NCI-H146 (cell line): ENCODE measurements around the gene FREM3.

Experiments
- DNase-seq: peaks from one replicate; lab custom pipeline; 2025; lab: John Stamatoyannopoulos, UW

FREM3 gene

GRCh38 chr4:143667461-143667860, 33.0 kb downstream of the FREM3 start:
- DNase-seq = no peak

GRCh38 chr4:143658336-143658735, 42.1 kb downstream of the FREM3 start:
- DNase-seq = no peak

GRCh38 chr4:143654571-143654970, 45.9 kb downstream of the FREM3 start:
- DNase-seq = no peak

- no peak for DNase-seq
Observed at GRCh38 chr4:143653031-143653430, 47.4 kb downstream of the FREM3 start.

GRCh38 chr4:143643399-143643798, 57.1 kb downstream of the FREM3 start:
- DNase-seq = no peak

- DNase-seq = no peak
Observed at GRCh38 chr4:143642611-143643010, 57.9 kb downstream of the FREM3 start.

GRCh38 chr4:143641361-143641760, 59.1 kb downstream of the FREM3 start:
- DNase-seq = no peak

GRCh38 chr4:143634763-143635162, 65.7 kb downstream of the FREM3 start:
- no peak for DNase-seq

GRCh38 chr4:143633833-143634232, 66.6 kb downstream of the FREM3 start:
- DNase-seq = no peak

GRCh38 chr4:143626134-143626911, 74.2 kb downstream of the FREM3 start:
- DNase-seq = no peak

GRCh38 chr4:143625632-143626031, 74.8 kb downstream of the FREM3 start:
- no peak for DNase-seq

GRCh38 chr4:143623896-143624295, 76.6 kb downstream of the FREM3 start:
- DNase-seq = no peak

- no peak for DNase-seq
Observed at GRCh38 chr4:143618811-143619210, 81.7 kb downstream of the FREM3 start.

- no peak for DNase-seq
Observed at GRCh38 chr4:143617994-143618679, 82.3 kb downstream of the FREM3 start.

- no peak for DNase-seq
Observed at GRCh38 chr4:143616771-143617170, 83.7 kb downstream of the FREM3 start.

- no peak for DNase-seq
Observed at GRCh38 chr4:143609492-143609891, 91.0 kb downstream of the FREM3 start.

- DNase-seq = no peak
Observed at GRCh38 chr4:143606480-143606879, 94.0 kb downstream of the FREM3 start.

GRCh38 chr4:143599827-143600226, 100.6 kb downstream of the FREM3 start:
- no peak for DNase-seq

GRCh38 chr4:143598816-143599215, 101.7 kb downstream of the FREM3 start:
- no peak for DNase-seq

GRCh38 chr4:143597276-143597675, 103.2 kb downstream of the FREM3 start:
- DNase-seq = no peak

- no peak for DNase-seq
Observed at GRCh38 chr4:143587703-143588102, 112.8 kb downstream of the FREM3 start.

- no peak for DNase-seq
Observed at GRCh38 chr4:143586080-143586479, 114.4 kb downstream of the FREM3 start.

- no peak for DNase-seq
Observed at GRCh38 chr4:143585548-143585947, 114.9 kb downstream of the FREM3 start.
